NCI-H524 treated with DMSO at 0.1 percent for 48 hours (cell line): ENCODE measurements around the gene PRKAR1B.

ENCODE experiments used
- DNase-seq: peaks from one replicate; lab custom pipeline; 2025; lab: John Stamatoyannopoulos, UW

The PRKAR1B gene

GRCh38 chr7:538764-539685 is 188.1 kb downstream of the PRKAR1B start:
- no peak for DNase-seq

- no peak for DNase-seq
Measured at GRCh38 chr7:537911-538634, 189.0 kb downstream of the PRKAR1B start.

GRCh38 chr7:536231-536630 is 190.8 kb downstream of the PRKAR1B start:
- no peak for DNase-seq

- DNase-seq, result no peak
Measured at GRCh38 chr7:534959-535358, 192.1 kb downstream of the PRKAR1B start.

GRCh38 chr7:534075-534474 is 193.0 kb downstream of the PRKAR1B start:
- no peak for DNase-seq

GRCh38 chr7:533266-533665 is 193.8 kb downstream of the PRKAR1B start:
- no peak for DNase-seq

GRCh38 chr7:532379-533143 is 194.5 kb downstream of the PRKAR1B start:
- DNase-seq, result no peak

- no peak for DNase-seq
Measured at GRCh38 chr7:531777-532176, 195.3 kb downstream of the PRKAR1B start.

GRCh38 chr7:528451-528850 is 198.6 kb downstream of the PRKAR1B start:
- no peak for DNase-seq

- DNase-seq, result no peak
Measured at GRCh38 chr7:527723-528122, 199.4 kb downstream of the PRKAR1B start.

- DNase-seq, result no peak
Measured at GRCh38 chr7:526460-527034, 200.5 kb downstream of the PRKAR1B start.

GRCh38 chr7:525740-526139 is 201.3 kb downstream of the PRKAR1B start:
- DNase-seq, result no peak

- no peak for DNase-seq
Measured at GRCh38 chr7:524800-525199, 202.3 kb downstream of the PRKAR1B start.

GRCh38 chr7:523347-524336 is 203.4 kb downstream of the PRKAR1B start:
- no peak for DNase-seq

GRCh38 chr7:522951-523314 is 204.1 kb downstream of the PRKAR1B start:
- DNase-seq, result no peak

GRCh38 chr7:522071-522950 is 204.8 kb downstream of the PRKAR1B start:
- no peak for DNase-seq

- DNase-seq, result no peak
Measured at GRCh38 chr7:521221-522070, 205.6 kb downstream of the PRKAR1B start.

GRCh38 chr7:520503-521161 is 206.4 kb downstream of the PRKAR1B start:
- no peak for DNase-seq
